HEK293 (cell line): ENCODE data around the gene SLC2A4.

ENCODE experiments used
- GFI1B ChIP-seq: fragments of 450-650 bp; formaldehyde crosslinking; IDR thresholded peaks from 2 replicates; pipeline ENCODE4 v1.5.1; 2016; ENCODE audit warnings: missing biosample characterization, missing genetic modification characterization
- HOXC10 ChIP-seq: sonication (generic); formaldehyde crosslinking; IDR thresholded peaks from 2 replicates; pipeline ENCODE4 v1.8.1; 2023; ENCODE audit warnings: mild to moderate bottlenecking, missing genetic modification reagents
- IKZF3 ChIP-seq: fragments of 450-650 bp; IDR thresholded peaks from 2 replicates; pipeline ENCODE4 v1.5.0; 2018; ENCODE audit warnings: missing biosample characterization, mild to moderate bottlenecking, missing genetic modification characterization, moderate library complexity
- KLF10 ChIP-seq: fragments of 450-650 bp; IDR thresholded peaks from 2 replicates; pipeline ENCODE4 v1.5.1; 2018; ENCODE audit warnings: missing biosample characterization, mild to moderate bottlenecking, missing genetic modification characterization
- PRDM10 ChIP-seq: fragments of 450-650 bp; formaldehyde crosslinking; IDR thresholded peaks from 2 replicates; pipeline ENCODE4 v1.5.1; 2016; ENCODE audit warnings: missing biosample characterization, missing genetic modification characterization
- REPIN1 ChIP-seq: fragments of 450-650 bp; formaldehyde crosslinking; IDR thresholded peaks from 2 replicates; pipeline ENCODE4 v1.5.1; 2017; ENCODE audit warnings: missing biosample characterization, missing genetic modification characterization, low read depth
- ZBTB49 ChIP-seq: fragments of 450-650 bp; formaldehyde crosslinking; IDR thresholded peaks from 2 replicates; pipeline ENCODE4 v1.5.1; 2016; ENCODE audit warnings: missing biosample characterization, missing genetic modification characterization, low read depth
- ZBTB6 ChIP-seq: fragments of 450-650 bp; formaldehyde crosslinking; IDR thresholded peaks from 2 replicates; pipeline ENCODE4 v1.5.1; 2017; ENCODE audit warnings: missing biosample characterization, missing genetic modification characterization
- ZNF132 ChIP-seq: fragments of 450-650 bp; formaldehyde crosslinking; IDR thresholded peaks from 2 replicates; pipeline ENCODE4 v1.5.1; 2017; ENCODE audit warnings: missing biosample characterization, missing genetic modification characterization, borderline replicate concordance
- ZNF211 ChIP-seq: fragments of 450-650 bp; formaldehyde crosslinking; IDR thresholded peaks from 2 replicates; pipeline ENCODE4 v1.5.1; 2016; ENCODE audit warnings: low read depth, missing biosample characterization, missing genetic modification characterization
- ZNF302 ChIP-seq: fragments of 450-650 bp; formaldehyde crosslinking; IDR thresholded peaks from 2 replicates; pipeline ENCODE4 v1.5.1; 2016; ENCODE audit warnings: missing biosample characterization, missing genetic modification characterization, low read depth
- ZNF416 ChIP-seq: fragments of 450-650 bp; formaldehyde crosslinking; IDR thresholded peaks from 2 replicates; pipeline ENCODE4 v1.5.1; 2016; ENCODE audit warnings: missing biosample characterization, missing genetic modification characterization
- ZNF530 ChIP-seq: fragments of 450-650 bp; formaldehyde crosslinking; IDR thresholded peaks from 2 replicates; pipeline ENCODE4 v1.5.1; 2016; ENCODE audit warnings: low read depth, missing biosample characterization, missing genetic modification characterization
- ZNF549 ChIP-seq: fragments of 450-650 bp; IDR thresholded peaks from 2 replicates; pipeline ENCODE4 v1.5.1; 2018; ENCODE audit warnings: missing biosample characterization, missing genetic modification characterization, mild to moderate bottlenecking, inconsistent platforms, moderate library complexity
- ZNF654 ChIP-seq: fragments of 450-650 bp; formaldehyde crosslinking; IDR thresholded peaks from 2 replicates; pipeline ENCODE4 v1.5.1; 2016; ENCODE audit warnings: low read depth, missing biosample characterization, missing genetic modification characterization
- ZNF664 ChIP-seq: fragments of 450-650 bp; formaldehyde crosslinking; IDR thresholded peaks from 2 replicates; pipeline ENCODE4 v1.5.1; 2016; ENCODE audit warnings: missing biosample characterization, missing genetic modification characterization
- ZNF704 ChIP-seq: fragments of 450-650 bp; formaldehyde crosslinking; IDR thresholded peaks from 2 replicates; pipeline ENCODE4 v1.5.1; 2016; ENCODE audit warnings: missing biosample characterization, missing genetic modification characterization
- ZNF768 ChIP-seq: fragments of 450-650 bp; formaldehyde crosslinking; IDR thresholded peaks from 2 replicates; pipeline ENCODE4 v1.5.1; 2018; ENCODE audit warnings: missing biosample characterization, mild to moderate bottlenecking, missing genetic modification characterization
- ZNF830 ChIP-seq: fragments of 450-650 bp; IDR thresholded peaks from 2 replicates; pipeline ENCODE4 v1.5.0; 2018; ENCODE audit warnings: missing biosample characterization, missing genetic modification characterization, low read depth, mild to moderate bottlenecking, moderate library complexity
- TF ChIP-seq, protein P1 (sequence below): fragments of 450-650 bp; formaldehyde crosslinking; IDR thresholded peaks from 2 replicates; pipeline ENCODE4 v1.5.1; 2016; ENCODE audit warnings: missing biosample characterization, missing genetic modification characterization
- TF ChIP-seq, protein P2 (sequence below): fragments of 450-650 bp; IDR thresholded peaks from 2 replicates; pipeline ENCODE4 v1.5.1; 2018; ENCODE audit warnings: missing biosample characterization, mild to moderate bottlenecking, missing genetic modification characterization
- TF ChIP-seq, protein P3 (sequence below): fragments of 450-650 bp; formaldehyde crosslinking; IDR thresholded peaks from 2 replicates; pipeline ENCODE4 v1.5.1; 2017; ENCODE audit warnings: missing biosample characterization, missing genetic modification characterization

SLC2A4 gene

DNA sequence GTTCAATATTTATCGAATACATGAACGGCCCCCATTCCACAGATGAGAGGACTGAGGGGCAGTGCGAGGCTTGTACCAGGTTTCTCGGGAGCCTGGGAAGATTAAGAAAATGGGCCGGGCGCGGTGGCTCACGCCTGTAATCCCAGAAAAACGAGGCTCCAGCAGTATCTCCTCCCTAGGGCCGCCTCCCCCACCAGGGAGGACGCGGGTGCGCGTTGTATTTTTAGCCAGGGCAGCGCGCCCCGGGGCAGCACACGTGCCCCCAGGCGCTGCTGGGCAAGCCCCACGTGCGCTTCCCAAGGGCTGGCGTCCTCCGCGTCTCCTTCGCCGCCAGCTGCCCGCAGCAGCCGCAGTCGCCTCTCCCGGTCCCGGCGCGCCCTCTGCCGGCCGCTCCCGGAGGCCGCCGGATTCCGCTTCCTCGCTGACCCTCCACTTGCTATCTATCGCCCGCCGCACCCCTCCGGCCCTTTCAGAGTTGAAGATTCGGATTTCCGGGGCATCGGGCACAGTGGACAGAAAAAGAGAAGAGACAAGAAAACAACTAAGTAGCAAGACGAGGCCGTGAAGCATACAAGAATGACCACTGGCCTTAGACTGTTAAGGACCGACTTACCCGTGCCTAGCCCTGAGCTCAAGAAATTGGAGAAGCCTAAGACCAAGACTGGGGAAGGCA lies 14.8 kb downstream of the SLC2A4 start (continued):
- TF ChIP-seq, protein P1, sequence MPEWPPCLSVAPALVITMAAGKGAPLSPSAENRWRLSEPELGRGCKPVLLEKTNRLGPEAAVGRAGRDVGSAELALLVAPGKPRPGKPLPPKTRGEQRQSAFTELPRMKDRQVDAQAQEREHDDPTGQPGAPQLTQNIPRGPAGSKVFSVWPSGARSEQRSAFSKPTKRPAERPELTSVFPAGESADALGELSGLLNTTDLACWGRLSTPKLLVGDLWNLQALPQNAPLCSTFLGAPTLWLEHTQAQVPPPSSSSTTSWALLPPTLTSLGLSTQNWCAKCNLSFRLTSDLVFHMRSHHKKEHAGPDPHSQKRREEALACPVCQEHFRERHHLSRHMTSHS (tag by site-specific recombination) = no peak
- TF ChIP-seq ZNF416 (tag by site-specific recombination) (no peak), ZNF211 (tag by site-specific recombination) (no peak), ZBTB6 (tag by site-specific recombination) (0 out of 2 replicates have a peak, but pooled peaks have one; percentile 60), ZNF549 (tag by site-specific recombination) (no peak), ZBTB49 (tag by site-specific recombination) (no peak), ZNF704 (tag by site-specific recombination) (no peak), ZNF132 (tag by site-specific recombination) (no peak), KLF10 (tag by site-specific recombination) (peak; percentile 76), GFI1B (tag by site-specific recombination) (no peak), ZNF830 (tag by site-specific recombination) (no peak), ZNF768 (tag by site-specific recombination) (no peak; the same call in 1 of the 2 replicates), REPIN1 (tag by site-specific recombination) (no peak), PRDM10 (tag by site-specific recombination) (peak; percentile 92), ZNF664 (tag by site-specific recombination) (no peak), IKZF3 (tag by site-specific recombination) (peak; percentile 93), ZNF302 (tag by site-specific recombination) (no peak), HOXC10 (CRISPR knock-in tag) (no peak), ZNF530 (no peak), ZNF654 (tag by site-specific recombination) (peak; percentile 79)
- TF ChIP-seq, protein P2, sequence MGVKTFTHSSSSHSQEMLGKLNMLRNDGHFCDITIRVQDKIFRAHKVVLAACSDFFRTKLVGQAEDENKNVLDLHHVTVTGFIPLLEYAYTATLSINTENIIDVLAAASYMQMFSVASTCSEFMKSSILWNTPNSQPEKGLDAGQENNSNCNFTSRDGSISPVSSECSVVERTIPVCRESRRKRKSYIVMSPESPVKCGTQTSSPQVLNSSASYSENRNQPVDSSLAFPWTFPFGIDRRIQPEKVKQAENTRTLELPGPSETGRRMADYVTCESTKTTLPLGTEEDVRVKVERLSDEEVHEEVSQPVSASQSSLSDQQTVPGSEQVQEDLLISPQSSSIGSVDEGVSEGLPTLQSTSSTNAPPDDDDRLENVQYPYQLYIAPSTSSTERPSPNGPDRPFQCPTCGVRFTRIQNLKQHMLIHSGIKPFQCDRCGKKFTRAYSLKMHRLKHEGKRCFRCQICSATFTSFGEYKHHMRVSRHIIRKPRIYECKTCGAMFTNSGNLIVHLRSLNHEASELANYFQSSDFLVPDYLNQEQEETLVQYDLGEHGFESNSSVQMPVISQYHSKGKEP (tag by site-specific recombination) = peak; percentile 38; the same call in 1 of the 2 replicates
- TF ChIP-seq, protein P3, sequence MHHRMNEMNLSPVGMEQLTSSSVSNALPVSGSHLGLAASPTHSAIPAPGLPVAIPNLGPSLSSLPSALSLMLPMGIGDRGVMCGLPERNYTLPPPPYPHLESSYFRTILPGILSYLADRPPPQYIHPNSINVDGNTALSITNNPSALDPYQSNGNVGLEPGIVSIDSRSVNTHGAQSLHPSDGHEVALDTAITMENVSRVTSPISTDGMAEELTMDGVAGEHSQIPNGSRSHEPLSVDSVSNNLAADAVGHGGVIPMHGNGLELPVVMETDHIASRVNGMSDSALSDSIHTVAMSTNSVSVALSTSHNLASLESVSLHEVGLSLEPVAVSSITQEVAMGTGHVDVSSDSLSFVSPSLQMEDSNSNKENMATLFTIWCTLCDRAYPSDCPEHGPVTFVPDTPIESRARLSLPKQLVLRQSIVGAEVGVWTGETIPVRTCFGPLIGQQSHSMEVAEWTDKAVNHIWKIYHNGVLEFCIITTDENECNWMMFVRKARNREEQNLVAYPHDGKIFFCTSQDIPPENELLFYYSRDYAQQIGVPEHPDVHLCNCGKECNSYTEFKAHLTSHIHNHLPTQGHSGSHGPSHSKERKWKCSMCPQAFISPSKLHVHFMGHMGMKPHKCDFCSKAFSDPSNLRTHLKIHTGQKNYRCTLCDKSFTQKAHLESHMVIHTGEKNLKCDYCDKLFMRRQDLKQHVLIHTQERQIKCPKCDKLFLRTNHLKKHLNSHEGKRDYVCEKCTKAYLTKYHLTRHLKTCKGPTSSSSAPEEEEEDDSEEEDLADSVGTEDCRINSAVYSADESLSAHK (tag by site-specific recombination) = no peak
